Transverse colon (tissue), 4 donors: ENCODE measurements around the gene SCN9A.

Source experiments
- CTCF ChIP-seq, 5 experiments: fragments of 200-600 bp in 3 of 5; fragments of 450-650 bp in 2 of 5; sonication (generic) in 3 of 5; IDR thresholded peaks; 1 replicate in 2 of 5; 2 replicates in 3 of 5; pipeline ENCODE4 v1.5.1; 2016 to 2017; ENCODE audit warnings: antibody characterized with exemption in 5 of 5, inconsistent platforms in 3 of 5, mild to moderate bottlenecking in 2 of 5, moderate library complexity in 1 of 5
- EP300 ChIP-seq: sonication (generic); formaldehyde crosslinking; IDR thresholded peaks from one replicate; pipeline ENCODE4 v1.6.1; 2017; ENCODE audit warnings: antibody characterized with exemption, low read depth
- POLR2A ChIP-seq: fragments of 450-650 bp; IDR thresholded peaks from one replicate; pipeline ENCODE4 v1.6.1; 2016; ENCODE audit warnings: antibody characterized with exemption, mild to moderate bottlenecking, moderate library complexity
- POLR2AphosphoS5 ChIP-seq, 3 donors: sonication (generic); formaldehyde crosslinking; IDR thresholded peaks; one replicate each; pipeline ENCODE4 v1.6.1; 2016; ENCODE audit warnings: antibody characterized with exemption in 3 of 3

DNA sequence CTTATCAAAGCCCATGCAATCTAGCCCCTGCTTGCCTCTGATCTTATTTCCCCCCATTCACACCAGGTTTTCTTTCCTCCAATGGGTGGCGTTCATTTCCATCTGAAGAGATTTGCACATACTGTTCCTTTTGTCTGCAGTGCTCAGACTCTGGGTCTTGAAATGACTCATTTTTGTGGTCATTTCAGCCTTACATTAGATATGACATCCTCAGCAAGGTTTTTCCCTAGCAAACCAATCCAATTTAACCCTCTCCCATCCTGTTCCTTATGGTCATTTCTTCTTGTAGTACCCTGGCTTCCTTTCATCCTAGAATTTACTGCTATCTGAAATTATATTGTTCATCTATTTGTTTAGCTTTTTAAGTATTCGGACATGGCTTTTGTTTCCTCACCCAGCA, 205.4 kb downstream of the SCN9A start:
- no peak for TF ChIP-seq POLR2A
- no peak for TF ChIP-seq CTCF (IDR thresholded peaks at IDR 0.05)
- TF ChIP-seq POLR2AphosphoS5 (IDR thresholded peaks at IDR 0.05) = no peak
- no peak for TF ChIP-seq EP300
